Measurements from ENCODE around the gene TNNI2. TPM values are rescaled to one million over a fixed set of nuclear protein-coding genes. Genes with fewer than 3 reads are reported as not detected.

TNNI2 gene
- total and polyA plus RNA-seq, 2 donors (not counting 3 experiments of a cell fraction or from before 2014, with no cell fraction given): not detected

DNA sequence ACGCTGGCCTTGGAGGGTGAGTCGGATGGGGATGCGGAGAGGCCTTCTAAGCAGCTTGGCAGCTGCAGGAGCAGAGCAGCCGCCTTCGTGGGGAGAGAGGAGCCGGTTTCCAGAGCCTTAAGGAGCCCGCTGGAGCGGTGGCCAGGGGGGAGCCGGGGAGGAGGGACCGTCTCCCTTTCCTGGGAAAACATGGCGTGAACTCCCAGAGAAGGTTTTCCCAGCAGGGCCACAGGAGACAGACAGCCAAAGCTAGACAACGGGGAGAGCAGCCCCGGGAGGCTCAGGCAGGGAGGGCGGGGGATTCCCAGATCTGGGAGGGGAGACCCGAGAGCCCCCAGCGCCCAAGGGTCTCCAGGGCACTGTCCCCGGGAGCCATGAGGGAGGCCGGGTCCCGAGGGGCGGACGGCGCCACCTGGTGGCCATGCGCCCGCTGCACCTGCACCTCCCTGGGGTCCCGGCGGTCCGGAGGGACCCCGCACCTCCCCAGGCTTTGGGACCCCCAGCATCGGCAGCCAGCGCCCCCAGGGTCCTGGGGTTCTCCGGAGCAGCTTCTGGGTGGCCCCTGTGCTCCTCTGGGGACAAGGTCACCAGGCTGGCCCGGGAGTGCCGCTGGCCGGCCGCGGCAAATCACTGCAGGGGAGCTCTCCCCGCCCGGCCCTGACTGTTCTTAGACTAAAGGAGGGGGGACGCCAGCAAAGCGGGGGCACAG, 6.4 kb upstream of the TNNI2 start:
- peak; percentile 87 to 97 for TF ChIP-seq CTCF (IDR thresholded peaks at IDR 0.05; ENCODE audit: extremely low read depth in 1 of 2, insufficient read depth in 1 of 2, low read depth in 1 of 2, low read length in 2 of 2)
- TF ChIP-seq EZH2 (IDR thresholded peaks at IDR 0.05; ENCODE audit: borderline replicate concordance, low read depth, low read length, severe bottlenecking): no peak
- Histone ChIP-seq H4K20me1 (replicated peaks; ENCODE audit: control insufficient read depth, extremely low read depth, insufficient read depth, low read length) (no peaks in the 10 kb centered on the region), H3K27ac (ENCODE audit: insufficient read depth, low read depth, low read length) (no peak overlapping the region), H3K27me3 (ENCODE audit: control insufficient read depth in 2 of 2, insufficient read depth in 2 of 2, low read length in 2 of 2) (no peaks in the 10 kb centered on the region), H3K4me2 (ENCODE audit: insufficient read depth, low read length) (no peak overlapping the region), H3K4me1 (ENCODE audit: control insufficient read depth, extremely low read depth, insufficient read depth, low read length) (peaks cover 2% of the 10 kb centered on the region), H3K9me1 (replicated peaks; ENCODE audit: control insufficient read depth, extremely low read depth, insufficient read depth, low read length) (no peaks in the 10 kb centered on the region), H3K9ac (replicated peaks; ENCODE audit: extremely low read depth, insufficient read depth, low read length) (no peak overlapping the region), H2AFZ (ENCODE audit: low read depth, low read length) (no peak overlapping the region), H3K36me3 (ENCODE audit: control insufficient read depth in 2 of 2, extremely low read depth in 1 of 2, insufficient read depth in 2 of 2, low read length in 2 of 2) (no peaks in the 10 kb centered on the region), H3K9me3 (replicated peaks; ENCODE audit: control insufficient read depth, insufficient read depth, low read length) (no peaks in the 10 kb centered on the region), H3K4me3 (replicated peaks in 1 of 3; ENCODE audit: insufficient read depth in 1 of 3, low read depth in 1 of 3, low read length in 3 of 3) (no peak overlapping the region), H3K79me2 (ENCODE audit: control insufficient read depth, insufficient read depth, low read length) (no peaks in the 10 kb centered on the region)
- dilution Hi-C loops (cut with MboI; ENCODE audit: extremely low pct_ligation_motif_present, low sequenced_read_pairs) (no loop called here), intact Hi-C loops (cut with micrococcal nuclease) (loop anchor here (1.0 kb wide), 2 partner anchors 138 to 180 kb away; no protein-coding TSS in a partner anchor)
- FAIRE-seq: no peak
- POLR2A ChIA-PET: interaction anchor here (0.6 to 1.1 kb wide), 2 partner anchors 115 to 139 kb away, joined by 4 to 5 read pairs; no protein-coding TSS in a partner anchor
- DNase-seq (ENCODE audit: low read depth, low spot score): no peak
- no TSS peak for BruUV-seq (replicated peaks)
- CTCF ChIA-PET: interaction anchor here (0.6 to 7.8 kb wide), 46 partner anchors 10 to 327 kb away, joined by 3 to 623 read pairs (median 5); partner anchors contain the start of genes CTSD and KRTAP5-6

DNA sequence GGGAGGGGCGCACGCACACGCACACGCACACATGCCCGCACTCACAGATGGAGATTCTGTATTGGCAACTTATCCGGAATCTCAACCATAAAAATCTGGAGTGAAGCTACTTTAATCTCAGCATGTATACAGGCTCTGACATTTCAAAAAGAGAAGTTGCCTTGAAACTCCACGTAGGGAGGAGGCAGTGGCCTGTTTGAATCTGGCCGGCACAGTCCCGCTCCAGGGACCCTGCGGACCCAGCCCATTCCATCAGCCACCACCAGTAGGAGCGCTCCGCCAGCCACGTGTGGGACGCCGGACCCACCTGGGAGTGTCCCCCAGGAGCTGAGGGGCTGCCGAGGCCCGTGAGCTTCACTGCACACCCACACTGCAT, 5.9 kb upstream of the TNNI2 start:
- intact Hi-C loops (cut with micrococcal nuclease) (loop anchor here (1.0 kb wide), 2 partner anchors 139 to 181 kb away; no protein-coding TSS in a partner anchor), dilution Hi-C loops (cut with MboI; ENCODE audit: extremely low pct_ligation_motif_present, low sequenced_read_pairs) (no loop called here)
- FAIRE-seq (no peak), DNase-seq (ENCODE audit: low read depth, low spot score) (no peak)
- Histone ChIP-seq H3K79me2 (ENCODE audit: control insufficient read depth, insufficient read depth, low read length) (no peaks in the 10 kb centered on the region), H3K36me3 (ENCODE audit: control insufficient read depth in 2 of 2, extremely low read depth in 1 of 2, insufficient read depth in 2 of 2, low read length in 2 of 2) (no peaks in the 10 kb centered on the region), H3K4me2 (ENCODE audit: insufficient read depth, low read length) (no peak overlapping the region), H3K27me3 (ENCODE audit: control insufficient read depth in 2 of 2, insufficient read depth in 2 of 2, low read length in 2 of 2) (no peaks in the 10 kb centered on the region), H4K20me1 (replicated peaks; ENCODE audit: control insufficient read depth, extremely low read depth, insufficient read depth, low read length) (no peaks in the 10 kb centered on the region), H3K27ac (ENCODE audit: insufficient read depth, low read depth, low read length) (no peak overlapping the region), H2AFZ (ENCODE audit: low read depth, low read length) (no peak overlapping the region), H3K4me3 (replicated peaks in 1 of 3; ENCODE audit: insufficient read depth in 1 of 3, low read depth in 1 of 3, low read length in 3 of 3) (no peak overlapping the region), H3K9me3 (replicated peaks; ENCODE audit: control insufficient read depth, insufficient read depth, low read length) (no peaks in the 10 kb centered on the region), H3K9ac (replicated peaks; ENCODE audit: extremely low read depth, insufficient read depth, low read length) (no peak overlapping the region), H3K4me1 (ENCODE audit: control insufficient read depth, extremely low read depth, insufficient read depth, low read length) (no peaks in the 10 kb centered on the region), H3K9me1 (replicated peaks; ENCODE audit: control insufficient read depth, extremely low read depth, insufficient read depth, low read length) (no peaks in the 10 kb centered on the region)
- CTCF ChIA-PET: interaction anchor here (0.5 to 7.8 kb wide), 49 partner anchors 10 to 326 kb away, joined by 3 to 623 read pairs (median 5); partner anchors contain the start of genes CTSD and KRTAP5-6
- no peak for TF ChIP-seq GATA2 (IDR thresholded peaks at IDR 0.05; ENCODE audit: insufficient read depth, insufficient read length, low read depth, low read length)
- TF ChIP-seq MAX (IDR thresholded peaks at IDR 0.05; ENCODE audit: insufficient read depth, insufficient read length): no peak
- no peak for TF ChIP-seq CTCF (IDR thresholded peaks at IDR 0.05; ENCODE audit: extremely low read depth in 1 of 2, insufficient read depth in 1 of 2, low read depth in 1 of 2, low read length in 2 of 2)
- no peak for TF ChIP-seq POLR2AphosphoS5 (IDR thresholded peaks at IDR 0.05; ENCODE audit: insufficient read depth, low read depth, low read length)
- TF ChIP-seq JUN (IDR thresholded peaks at IDR 0.05; ENCODE audit: borderline replicate concordance, insufficient read depth, insufficient read length, low read depth): no peak
- TF ChIP-seq POLR2A (IDR thresholded peaks at IDR 0.05; ENCODE audit: low read depth, low read length): no peak
- TF ChIP-seq MYC (IDR thresholded peaks at IDR 0.05; ENCODE audit: low read depth, low read length): no peak
- no peak for TF ChIP-seq FOS (IDR thresholded peaks at IDR 0.05; ENCODE audit: borderline replicate concordance, insufficient read depth, low read length)
- TF ChIP-seq EZH2 (IDR thresholded peaks at IDR 0.05; ENCODE audit: borderline replicate concordance, low read depth, low read length, severe bottlenecking): no peak
- no TSS peak for BruUV-seq (replicated peaks)
- POLR2A ChIA-PET: interaction anchor here (0.6 to 1.1 kb wide), 2 partner anchors 115 to 139 kb away, joined by 4 to 5 read pairs; no protein-coding TSS in a partner anchor
